HG03354 (cell line): ENCODE data around the gene SMYD5.
"Not testable (repeated sequence)": the region's sequence is repeated elsewhere in the genome, so short reads cannot be mapped to it uniquely, and the experiment has no call there.

ENCODE experiments used
- ATAC-seq: cut with Tn5 transposase; IDR thresholded peaks from one replicate; pipeline ENCODE4 v1.9.1; 2021; ENCODE audit warnings: mild to moderate bottlenecking; ENCODE audit not compliant: unreplicated experiment, poor library complexity, severe bottlenecking

The SMYD5 gene

GRCh38 chr2:73214120-73215035 is at the start of gene SMYD5:
SMYD5 (plus strand) TSS chr2:73214245; CDS start chr2:73214267, 22 bp downstream.
- peak; percentile 96 for ATAC-seq

GRCh38 chr2:73165978-73166377 is 48.1 kb upstream of the SMYD5 start:
- not testable (repeated sequence) for ATAC-seq

GRCh38 chr2:73166813-73167212 is 47.2 kb upstream of the SMYD5 start:
- ATAC-seq = not testable (repeated sequence)

GRCh38 chr2:73168348-73168747 is 45.7 kb upstream of the SMYD5 start:
- not testable (repeated sequence) for ATAC-seq

GRCh38 chr2:73170341-73170740 is 43.7 kb upstream of the SMYD5 start:
- not testable (repeated sequence) for ATAC-seq

GRCh38 chr2:73172963-73173362 is 41.1 kb upstream of the SMYD5 start:
- no peak for ATAC-seq

- ATAC-seq = no peak
Observed at GRCh38 chr2:73173781-73174180, 40.3 kb upstream of the SMYD5 start.

GRCh38 chr2:73174244-73174643 is 39.8 kb upstream of the SMYD5 start:
- ATAC-seq = no peak

GRCh38 chr2:73174941-73175662 is 38.9 kb upstream of the SMYD5 start:
- no peak for ATAC-seq

- ATAC-seq = peak; percentile 45
Observed at GRCh38 chr2:73175663-73176204, 38.3 kb upstream of the SMYD5 start.

- ATAC-seq = peak; percentile 39
Observed at GRCh38 chr2:73176205-73176880, 37.7 kb upstream of the SMYD5 start.

GRCh38 chr2:73176881-73177644 is 37.0 kb upstream of the SMYD5 start:
- ATAC-seq = peak; percentile 90

GRCh38 chr2:73177645-73178255 is 36.3 kb upstream of the SMYD5 start:
- ATAC-seq = peak; percentile 6

- no peak for ATAC-seq
Observed at GRCh38 chr2:73185965-73186364, 28.1 kb upstream of the SMYD5 start.

GRCh38 chr2:73187549-73187948 is 26.5 kb upstream of the SMYD5 start:
- ATAC-seq = no peak

GRCh38 chr2:73197579-73197978 is 16.5 kb upstream of the SMYD5 start:
- no peak for ATAC-seq

- ATAC-seq = not testable (repeated sequence)
Observed at GRCh38 chr2:73200281-73200680, 13.8 kb upstream of the SMYD5 start.

- no peak for ATAC-seq
Observed at GRCh38 chr2:73202156-73203054, 11.6 kb upstream of the SMYD5 start, which contains the start of gene NOTO. NOTO (plus strand) TSS chr2:73202574; CDS start chr2:73202667, 93 bp downstream.
